GM23338 (cell line): ENCODE data around the gene S100PBP. TPM values are rescaled to one million over a fixed set of nuclear protein-coding genes. Genes with fewer than 3 reads are reported as not detected.

Experiments used
- ATAC-seq: fragments of 200-7000 bp; cut with Tn5 transposase; 3 replicates; pipeline ENCODE4 v1.9.1; 2020
- DNase-seq: peaks from one replicate; pipeline ENCODE4 v3.0.0-alpha.2; 2015; ENCODE audit warnings: low spot score
- H2AFZ ChIP-seq: fragments of 200-600 bp; sonication (generic); 2 replicates; pipeline ENCODE4 v1.8.0; 2016; ENCODE audit warnings: antibody characterized with exemption, mild to moderate bottlenecking, moderate library complexity
- H3F3A ChIP-seq: fragments of 200-600 bp; sonication (generic); replicated peaks from 2 replicates; pipeline ENCODE4 v1.8.0; 2017; ENCODE audit warnings: antibody characterized with exemption, mixed run types, low read depth
- H3K27ac ChIP-seq: fragments of 200-600 bp; sonication (generic); 2 replicates; pipeline ENCODE4 v1.6.1; 2016; ENCODE audit warnings: low read depth
- H3K27me3 ChIP-seq: fragments of 200-600 bp; sonication (generic); 2 replicates; pipeline ENCODE4 v1.8.0; 2016; ENCODE audit warnings: mild to moderate bottlenecking, mixed run types, moderate library complexity; ENCODE audit not compliant: insufficient read depth
- H3K36me3 ChIP-seq: fragments of 200-600 bp; sonication (generic); 2 replicates; pipeline ENCODE4 v1.8.0; 2016; ENCODE audit warnings: mild to moderate bottlenecking; ENCODE audit not compliant: insufficient read depth
- H3K4me1 ChIP-seq: fragments of 200-600 bp; sonication (generic); 2 replicates; pipeline ENCODE4 v1.8.0; 2016; ENCODE audit warnings: mild to moderate bottlenecking, moderate library complexity; ENCODE audit not compliant: insufficient read depth
- H3K4me2 ChIP-seq: fragments of 200-600 bp; sonication (generic); 2 replicates; pipeline ENCODE4 v1.7.1; 2017; ENCODE audit warnings: mixed run types
- H3K4me3 ChIP-seq: fragments of 200-600 bp; sonication (generic); 2 replicates; pipeline ENCODE4 v1.6.1; 2016; ENCODE audit warnings: mixed run types
- H3K79me2 ChIP-seq: fragments of 200-600 bp; sonication (generic); replicated peaks from 2 replicates; pipeline ENCODE4 v1.8.0; 2017; ENCODE audit warnings: mild to moderate bottlenecking; ENCODE audit not compliant: insufficient read depth
- H3K9me2 ChIP-seq: fragments of 200-600 bp; sonication (generic); 2 replicates; pipeline ENCODE4 v1.8.0; 2017; ENCODE audit not compliant: insufficient read depth
- H4K20me1 ChIP-seq: fragments of 200-600 bp; sonication (generic); replicated peaks from 2 replicates; pipeline ENCODE4 v1.8.0; 2017; ENCODE audit warnings: mild to moderate bottlenecking; ENCODE audit not compliant: insufficient read depth
- H3K27ac Mint-ChIP-seq: 2 replicates; pipeline ENCODE4 v1.8.0; 2020; ENCODE audit warnings: inconsistent platforms, mild to moderate bottlenecking, moderate library complexity, mixed read lengths
- H3K27me3 Mint-ChIP-seq: 3 replicates; pipeline ENCODE4 v1.8.0; 2022; ENCODE audit warnings: low read depth, mild to moderate bottlenecking, moderate library complexity, mixed read lengths, inconsistent platforms; ENCODE audit not compliant: insufficient read depth, poor library complexity
- H3K36me3 Mint-ChIP-seq: 3 replicates; pipeline ENCODE4 v1.8.0; 2021; ENCODE audit warnings: low read depth, mild to moderate bottlenecking, inconsistent platforms, moderate library complexity, mixed read lengths
- H3K4me1 Mint-ChIP-seq: 3 replicates; pipeline ENCODE4 v1.8.0; 2020; ENCODE audit warnings: mild to moderate bottlenecking, inconsistent platforms, mixed read lengths
- H3K4me3 Mint-ChIP-seq: 3 replicates; pipeline ENCODE4 v1.8.0; 2021; ENCODE audit warnings: moderate library complexity, mild to moderate bottlenecking, inconsistent platforms, mixed read lengths
- H3K9me3 Mint-ChIP-seq: 3 replicates; pipeline ENCODE4 v1.8.0; 2020; ENCODE audit warnings: moderate library complexity, mild to moderate bottlenecking, inconsistent platforms, mixed read lengths
- CREB1 ChIP-seq: fragments of 250-450 bp; sonication (Bioruptor Pico); IDR thresholded peaks from 2 replicates; pipeline ENCODE4 v1.5.0; 2020; ENCODE audit warnings: low read depth, mild to moderate bottlenecking, moderate library complexity
- ETS1 ChIP-seq: IDR thresholded peaks from 2 replicates; pipeline ENCODE4 v1.6.1; 2016; ENCODE audit warnings: antibody characterized with exemption
- EZH2 ChIP-seq: fragments of 200-600 bp; sonication (generic); IDR thresholded peaks from one replicate; pipeline ENCODE4 v1.8.0; 2017; ENCODE audit warnings: antibody characterized with exemption, mild to moderate bottlenecking, low read depth; ENCODE audit not compliant: unreplicated experiment
- EZH2phosphoT487 ChIP-seq: fragments of 200-600 bp; sonication (generic); IDR thresholded peaks from one replicate; pipeline ENCODE4 v1.8.1; 2018; ENCODE audit warnings: antibody characterized with exemption; ENCODE audit not compliant: unreplicated experiment
- JUNB ChIP-seq: IDR thresholded peaks from one replicate; pipeline ENCODE4 v1.6.1; 2016; ENCODE audit warnings: antibody characterized with exemption; ENCODE audit not compliant: unreplicated experiment
- NANOG ChIP-seq: IDR thresholded peaks from 2 replicates; pipeline ENCODE4 v1.6.1; 2016; ENCODE audit warnings: antibody characterized with exemption, borderline replicate concordance
- POLR2AphosphoS5 ChIP-seq: IDR thresholded peaks from 2 replicates; pipeline ENCODE4 v1.6.1; 2016; ENCODE audit warnings: antibody characterized with exemption, low read depth
- STAT1 ChIP-seq: IDR thresholded peaks from one replicate; pipeline ENCODE4 v1.6.1; 2016; ENCODE audit warnings: antibody characterized with exemption; ENCODE audit not compliant: unreplicated experiment
- ZNF114 ChIP-seq: fragments of 250-450 bp; sonication (Bioruptor Pico); IDR thresholded peaks from 2 replicates; pipeline ENCODE4 v1.5.0; 2020; ENCODE audit warnings: mild to moderate bottlenecking, moderate library complexity
- ZNF331 ChIP-seq: fragments of 250-450 bp; sonication (Bioruptor Pico); IDR thresholded peaks from 2 replicates; pipeline ENCODE4 v1.5.0; 2020; ENCODE audit warnings: low read depth, mild to moderate bottlenecking, moderate library complexity
- ZNF462 ChIP-seq: fragments of 250-450 bp; sonication (Bioruptor Pico); IDR thresholded peaks from 2 replicates; pipeline ENCODE4 v1.5.0; 2020; ENCODE audit warnings: mild to moderate bottlenecking, moderate library complexity
- polyA plus RNA-seq: library from polyadenylated mRNA; unstranded; fragments of >200 nt; fragmentation: Nextera tagmentation; extraction: Ambion mirVana; gene quantifications from 2 replicates; pipeline ENCODE4 v1.2.1, GENCODE V29; 2016
- total RNA-seq: library from RNA; depleted of rRNA; stranded (reverse); fragments of >200 nt; shearing (Covaris generic); gene quantifications from 2 replicates; pipeline ENCODE4 v1.2.3, GENCODE V29; 2014
- TF ChIP-seq, protein P1 (sequence below), 2 experiments: fragments of 200-600 bp in 1 of 2; sonication (generic) in 1 of 2; conservative IDR thresholded peaks; 2 replicates each; pipeline versions ENCODE4 v1.5.1 to v1.6.1; 2016 to 2017; ENCODE audit warnings: antibody characterized with exemption in 2 of 2, low read depth in 2 of 2, mild to moderate bottlenecking in 2 of 2, moderate library complexity in 1 of 2
- TF ChIP-seq, protein P2 (sequence below): IDR thresholded peaks from one replicate; pipeline ENCODE4 v1.6.1; 2018; ENCODE audit warnings: antibody characterized with exemption; ENCODE audit not compliant: unreplicated experiment

The S100PBP gene
- total and polyA plus RNA-seq, 2 experiments from 2014 or later: 30.6 to 65.2 TPM

- no peak overlapping the region for H3K27ac ChIP-seq
- H3K9me2 ChIP-seq: no peaks in the 10 kb centered on the region
- H3K4me1 ChIP-seq: peaks cover 14% of the 10 kb centered on the region; the same call in 1 of the 2 replicates
- H3K36me3 ChIP-seq: no peaks in the 10 kb centered on the region
- Mint-ChIP-seq H3K27ac (no peak overlapping the region), H3K4me1 (peaks cover 14% of the 10 kb centered on the region), H3K9me3 (peaks cover 5% of the 10 kb centered on the region; the same call in 2 of the 3 replicates), H3K27me3 (peaks cover 47% of the 10 kb centered on the region), H3K4me3 (no peak overlapping the region; the same call in 2 of the 3 replicates), H3K36me3 (peaks cover 8% of the 10 kb centered on the region; the same call in 1 of the 3 replicates)
- H2AFZ ChIP-seq: no peak overlapping the region
- H3K27me3 ChIP-seq: peaks cover 44% of the 10 kb centered on the region
- TF ChIP-seq EZH2phosphoT487: no peak
- no peak for TF ChIP-seq POLR2AphosphoS5
- no peak for TF ChIP-seq ZNF114 (CRISPR knock-in tag)
- TF ChIP-seq, protein P1, sequence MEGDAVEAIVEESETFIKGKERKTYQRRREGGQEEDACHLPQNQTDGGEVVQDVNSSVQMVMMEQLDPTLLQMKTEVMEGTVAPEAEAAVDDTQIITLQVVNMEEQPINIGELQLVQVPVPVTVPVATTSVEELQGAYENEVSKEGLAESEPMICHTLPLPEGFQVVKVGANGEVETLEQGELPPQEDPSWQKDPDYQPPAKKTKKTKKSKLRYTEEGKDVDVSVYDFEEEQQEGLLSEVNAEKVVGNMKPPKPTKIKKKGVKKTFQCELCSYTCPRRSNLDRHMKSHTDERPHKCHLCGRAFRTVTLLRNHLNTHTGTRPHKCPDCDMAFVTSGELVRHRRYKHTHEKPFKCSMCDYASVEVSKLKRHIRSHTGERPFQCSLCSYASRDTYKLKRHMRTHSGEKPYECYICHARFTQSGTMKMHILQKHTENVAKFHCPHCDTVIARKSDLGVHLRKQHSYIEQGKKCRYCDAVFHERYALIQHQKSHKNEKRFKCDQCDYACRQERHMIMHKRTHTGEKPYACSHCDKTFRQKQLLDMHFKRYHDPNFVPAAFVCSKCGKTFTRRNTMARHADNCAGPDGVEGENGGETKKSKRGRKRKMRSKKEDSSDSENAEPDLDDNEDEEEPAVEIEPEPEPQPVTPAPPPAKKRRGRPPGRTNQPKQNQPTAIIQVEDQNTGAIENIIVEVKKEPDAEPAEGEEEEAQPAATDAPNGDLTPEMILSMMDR (conservative IDR thresholded peaks at IDR 0.05; ENCODE audit: low read depth in 2 of 2): no peak
- no peak for TF ChIP-seq NANOG
- no peak for TF ChIP-seq EZH2
- TF ChIP-seq, protein P2, sequence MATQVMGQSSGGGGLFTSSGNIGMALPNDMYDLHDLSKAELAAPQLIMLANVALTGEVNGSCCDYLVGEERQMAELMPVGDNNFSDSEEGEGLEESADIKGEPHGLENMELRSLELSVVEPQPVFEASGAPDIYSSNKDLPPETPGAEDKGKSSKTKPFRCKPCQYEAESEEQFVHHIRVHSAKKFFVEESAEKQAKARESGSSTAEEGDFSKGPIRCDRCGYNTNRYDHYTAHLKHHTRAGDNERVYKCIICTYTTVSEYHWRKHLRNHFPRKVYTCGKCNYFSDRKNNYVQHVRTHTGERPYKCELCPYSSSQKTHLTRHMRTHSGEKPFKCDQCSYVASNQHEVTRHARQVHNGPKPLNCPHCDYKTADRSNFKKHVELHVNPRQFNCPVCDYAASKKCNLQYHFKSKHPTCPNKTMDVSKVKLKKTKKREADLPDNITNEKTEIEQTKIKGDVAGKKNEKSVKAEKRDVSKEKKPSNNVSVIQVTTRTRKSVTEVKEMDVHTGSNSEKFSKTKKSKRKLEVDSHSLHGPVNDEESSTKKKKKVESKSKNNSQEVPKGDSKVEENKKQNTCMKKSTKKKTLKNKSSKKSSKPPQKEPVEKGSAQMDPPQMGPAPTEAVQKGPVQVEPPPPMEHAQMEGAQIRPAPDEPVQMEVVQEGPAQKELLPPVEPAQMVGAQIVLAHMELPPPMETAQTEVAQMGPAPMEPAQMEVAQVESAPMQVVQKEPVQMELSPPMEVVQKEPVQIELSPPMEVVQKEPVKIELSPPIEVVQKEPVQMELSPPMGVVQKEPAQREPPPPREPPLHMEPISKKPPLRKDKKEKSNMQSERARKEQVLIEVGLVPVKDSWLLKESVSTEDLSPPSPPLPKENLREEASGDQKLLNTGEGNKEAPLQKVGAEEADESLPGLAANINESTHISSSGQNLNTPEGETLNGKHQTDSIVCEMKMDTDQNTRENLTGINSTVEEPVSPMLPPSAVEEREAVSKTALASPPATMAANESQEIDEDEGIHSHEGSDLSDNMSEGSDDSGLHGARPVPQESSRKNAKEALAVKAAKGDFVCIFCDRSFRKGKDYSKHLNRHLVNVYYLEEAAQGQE: no peak
- TF ChIP-seq ETS1: no peak
- no peak for TF ChIP-seq STAT1
- no peak for TF ChIP-seq ZNF331 (CRISPR knock-in tag)
- no peak for TF ChIP-seq JUNB
- no peak for TF ChIP-seq ZNF462 (CRISPR knock-in tag)
- TF ChIP-seq CREB1 (CRISPR knock-in tag): no peak
- no peak overlapping the region for H3K4me3 ChIP-seq
- peaks cover 7% of the 10 kb centered on the region; the same call in 1 of the 2 replicates for H3F3A ChIP-seq
- ATAC-seq: no peak
- no peaks in the 10 kb centered on the region for H3K79me2 ChIP-seq
- H4K20me1 ChIP-seq: no peaks in the 10 kb centered on the region; the same call in 1 of the 2 replicates
- DNase-seq: no peak
- H3K4me2 ChIP-seq: no peak overlapping the region
Measured at GRCh38 chr1:32895325-32896215, 78.1 kb downstream of the S100PBP start.
